ENCODE results near the gene TAPBPL. TPM values are rescaled to one million over a fixed set of nuclear protein-coding genes. Genes with fewer than 3 reads are reported as not detected.
"Not testable (repeated sequence)": the region's sequence is repeated elsewhere in the genome, so short reads cannot be mapped to it uniquely, and the experiment has no call there.

TAPBPL gene
- total and polyA plus RNA-seq, 8 donors: 7.8 to 25.5 (median 15.7) TPM

DNA sequence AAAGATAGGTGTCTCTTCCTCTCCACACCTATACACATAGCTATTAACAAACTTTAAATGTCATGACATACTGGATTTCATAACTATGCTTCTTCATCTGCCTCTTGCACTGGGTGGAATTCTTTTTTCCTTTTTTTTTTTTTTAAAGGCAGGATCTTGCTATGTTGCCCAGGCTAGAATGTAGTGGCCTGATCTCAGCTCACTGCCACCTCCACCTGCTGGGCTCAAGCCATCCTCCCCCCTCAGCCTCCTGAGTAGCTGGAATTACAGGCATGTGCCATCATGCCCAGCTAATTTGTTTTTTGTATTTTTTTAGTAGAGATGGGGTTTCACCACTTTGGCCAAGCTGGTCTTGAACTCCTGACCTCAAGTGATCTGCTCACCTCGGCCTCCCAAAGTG, 36.4 kb downstream of the TAPBPL start:
- intact Hi-C loops (cut with DNase I): no loop called here
- Histone ChIP-seq H3K4me1 (peaks cover 0 to 6% (median 0%) of the 10 kb centered on the region in 3 donors), H3K27ac (no peak overlapping the region), H3K9me3 (no peaks in the 10 kb centered on the region), H3K36me3 (no peaks in the 10 kb centered on the region), H3K4me3 (no peak overlapping the region), H3K27me3 (no peaks in the 10 kb centered on the region)
- ATAC-seq: no peak
- DNase-seq: no peak
- TF ChIP-seq, protein P1, sequence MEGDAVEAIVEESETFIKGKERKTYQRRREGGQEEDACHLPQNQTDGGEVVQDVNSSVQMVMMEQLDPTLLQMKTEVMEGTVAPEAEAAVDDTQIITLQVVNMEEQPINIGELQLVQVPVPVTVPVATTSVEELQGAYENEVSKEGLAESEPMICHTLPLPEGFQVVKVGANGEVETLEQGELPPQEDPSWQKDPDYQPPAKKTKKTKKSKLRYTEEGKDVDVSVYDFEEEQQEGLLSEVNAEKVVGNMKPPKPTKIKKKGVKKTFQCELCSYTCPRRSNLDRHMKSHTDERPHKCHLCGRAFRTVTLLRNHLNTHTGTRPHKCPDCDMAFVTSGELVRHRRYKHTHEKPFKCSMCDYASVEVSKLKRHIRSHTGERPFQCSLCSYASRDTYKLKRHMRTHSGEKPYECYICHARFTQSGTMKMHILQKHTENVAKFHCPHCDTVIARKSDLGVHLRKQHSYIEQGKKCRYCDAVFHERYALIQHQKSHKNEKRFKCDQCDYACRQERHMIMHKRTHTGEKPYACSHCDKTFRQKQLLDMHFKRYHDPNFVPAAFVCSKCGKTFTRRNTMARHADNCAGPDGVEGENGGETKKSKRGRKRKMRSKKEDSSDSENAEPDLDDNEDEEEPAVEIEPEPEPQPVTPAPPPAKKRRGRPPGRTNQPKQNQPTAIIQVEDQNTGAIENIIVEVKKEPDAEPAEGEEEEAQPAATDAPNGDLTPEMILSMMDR (IDR thresholded peaks at IDR 0.05): no peak
- FAIRE-seq: no peak
- WGBS, 2 donors: 85% methylated on average over 1 of the region's 1 CpG

DNA sequence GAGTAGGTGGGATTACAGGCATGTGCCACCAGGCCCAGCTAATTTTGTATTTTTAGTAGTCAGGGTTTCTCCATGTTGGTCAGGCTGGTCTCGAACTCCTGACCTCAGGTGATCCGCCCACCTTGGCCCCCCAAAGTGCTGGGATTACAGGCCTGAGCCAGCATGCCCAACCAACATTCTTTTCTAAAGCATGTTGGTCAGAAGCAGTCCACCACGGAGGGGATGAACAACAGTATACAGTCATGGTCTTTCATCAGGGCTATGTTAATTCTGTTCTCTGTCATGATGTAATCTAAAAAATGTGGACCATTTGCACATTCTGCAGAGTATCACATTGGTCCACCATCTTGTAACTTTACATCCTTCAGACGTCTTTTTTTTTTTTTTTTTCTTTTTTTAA, 37.6 kb downstream of the TAPBPL start:
- Histone ChIP-seq H3K27me3 (no peaks in the 10 kb centered on the region), H3K27ac (no peak overlapping the region), H3K9me3 (no peaks in the 10 kb centered on the region), H3K4me3 (no peak overlapping the region), H3K4me1 (peaks cover 0 to 8% (median 2%) of the 10 kb centered on the region in 3 donors), H3K36me3 (no peaks in the 10 kb centered on the region)
- DNase-seq: no peak
- TF ChIP-seq, protein P1 (IDR thresholded peaks at IDR 0.05): no peak
- intact Hi-C loops (cut with DNase I): no loop called here
- no peak for ATAC-seq
- FAIRE-seq: no peak
- 61 to 69% methylated on average over 4 of the region's 4 CpGs for WGBS, 2 donors

DNA sequence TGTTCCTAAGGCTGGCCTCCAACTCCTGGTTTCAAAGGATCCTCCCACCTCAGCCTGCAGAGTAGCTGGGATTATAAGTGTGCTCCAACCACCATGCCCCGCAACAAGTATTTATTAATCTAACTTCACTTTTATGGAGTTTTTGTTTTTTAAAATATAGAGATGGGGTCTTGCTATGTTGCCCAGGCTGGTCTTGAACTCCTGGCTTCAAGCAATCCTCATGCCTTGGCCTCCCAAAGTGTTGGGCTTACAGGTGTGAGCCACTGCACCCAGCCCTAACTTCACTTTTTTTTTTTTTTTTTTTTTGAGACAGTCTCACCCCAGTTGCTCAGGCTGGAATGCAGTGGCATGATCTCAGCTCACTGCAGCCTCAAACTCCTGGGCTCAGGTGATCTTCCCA, 38.8 kb downstream of the TAPBPL start:
- ATAC-seq; intact Hi-C loops (cut with DNase I); FAIRE-seq; H3K4me3 ChIP-seq; H3K27ac ChIP-seq; H3K9me3 ChIP-seq; H3K36me3 ChIP-seq; H3K27me3 ChIP-seq; DNase-seq: not testable (repeated sequence)
- H3K4me1 ChIP-seq: peaks cover 7 to 16% (median 15%) of the 10 kb centered on the region in 3 donors
- WGBS, 2 donors: 94 to 100% methylated on average over 1 of the region's 1 CpG

DNA sequence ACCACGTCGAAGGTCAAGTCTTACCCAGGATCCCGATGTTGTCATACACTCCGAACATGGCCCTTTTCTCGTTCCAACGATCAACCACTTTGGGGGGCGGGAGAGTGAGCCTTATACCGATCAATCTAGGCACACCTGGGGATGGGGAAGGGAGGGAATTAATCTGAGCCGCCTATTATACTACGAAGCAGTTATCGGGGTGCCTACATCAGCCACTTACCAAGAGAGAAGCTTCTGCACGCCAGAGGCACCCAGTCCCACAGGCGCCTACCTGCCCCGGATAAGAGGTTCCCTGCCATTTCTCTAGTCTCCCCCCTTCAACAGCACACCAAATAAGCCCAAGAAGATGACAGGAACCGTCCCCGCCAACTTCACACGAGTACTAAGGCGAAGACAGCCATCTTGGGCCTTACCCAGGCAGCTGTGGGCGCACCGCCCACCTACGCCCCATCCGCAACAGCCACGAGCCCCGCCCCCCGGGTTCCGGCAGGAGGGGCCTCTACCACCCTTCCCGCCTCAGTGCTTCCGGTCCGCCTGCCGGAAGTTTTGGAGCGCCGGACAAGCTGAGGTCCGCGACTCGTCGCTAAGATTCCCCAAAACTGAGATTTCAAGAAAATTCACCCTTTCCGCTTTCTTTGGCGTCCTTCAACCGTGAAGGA, 41.1 kb downstream of the TAPBPL start, which contains the start of gene MRPL51:
Gene MRPL51, minus strand, starts transcription at position 425 of the 659 bp plus-strand sequence. Its CDS starts 126 bp downstream, at position 299.
- TF ChIP-seq, protein P1 (IDR thresholded peaks at IDR 0.05): no peak
- peak; percentile 17 for FAIRE-seq
- H3K36me3 ChIP-seq: no peaks in the 10 kb centered on the region
- DNase-seq: peak; percentile 94 to 99 (median 98)
- intact Hi-C loops (cut with DNase I): no loop called here
- H3K4me1 ChIP-seq: peaks cover 7 to 16% (median 15%) of the 10 kb centered on the region in 3 donors
- peak within 1 kb of the TSS; percentile 58 to 85 (median 76) for H3K4me3 ChIP-seq
- H3K27me3 ChIP-seq: no peaks in the 10 kb centered on the region
- H3K9me3 ChIP-seq: no peaks in the 10 kb centered on the region
- ATAC-seq: peak; percentile 95 to 98 (median 98)
- peak within 1 kb of the TSS; percentile 76 to 94 (median 86) for H3K27ac ChIP-seq
- WGBS, 2 donors: 0 to 1% methylated on average over 39 of the region's 39 CpGs

DNA sequence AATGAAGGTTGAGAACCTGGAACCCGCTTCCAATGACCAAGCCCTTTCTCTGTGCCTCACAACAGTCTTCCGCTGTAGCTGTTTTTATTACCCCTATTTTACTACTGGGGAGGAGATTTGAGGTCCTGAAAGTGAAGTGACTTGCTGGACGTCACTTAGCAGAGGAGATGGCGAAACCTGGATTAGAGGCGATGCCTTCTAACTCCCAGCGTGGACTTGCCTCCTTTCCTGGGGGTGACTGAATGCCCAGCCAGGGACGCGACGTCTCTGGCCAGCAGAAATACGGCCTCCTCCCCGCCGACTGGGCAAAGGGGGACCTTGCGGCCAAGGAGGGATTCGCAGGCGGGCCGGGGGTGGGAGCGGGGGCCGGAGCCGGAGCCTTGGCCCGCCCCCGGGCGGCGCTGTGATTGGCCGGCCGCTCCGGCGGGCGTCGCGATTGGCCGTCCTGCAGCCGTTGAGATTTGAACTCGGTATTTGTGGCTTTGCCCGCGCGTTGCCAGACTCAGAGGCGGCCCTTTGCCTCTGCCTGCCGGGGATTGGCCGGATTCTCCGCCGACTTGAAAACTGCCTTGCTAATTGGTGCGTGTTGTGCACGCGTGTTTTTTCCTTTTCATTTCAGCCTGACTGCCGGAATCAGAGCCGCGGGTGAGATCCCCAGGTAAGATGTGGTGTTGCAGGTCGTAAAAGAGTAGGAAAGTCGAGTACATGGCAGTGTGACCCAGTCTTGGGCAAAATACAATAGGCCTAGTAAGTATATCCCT, 41.8 kb downstream of the TAPBPL start, which contains the start of gene NCAPD2:
Gene NCAPD2, plus strand, starts transcription at position 606 of the 761 bp plus-strand sequence. CDS start 997 bp downstream, outside the sequence.
- H3K4me3 ChIP-seq: peak within 1 kb of the TSS; percentile 58 to 85 (median 76)
- intact Hi-C loops (cut with DNase I): no loop called here
- TF ChIP-seq, protein P1 (IDR thresholded peaks at IDR 0.05): peak in 2 of 4 donors; percentile 8 to 16
- H3K9me3 ChIP-seq: no peaks in the 10 kb centered on the region
- ATAC-seq (peak; percentile 94 to 98 (median 96)), FAIRE-seq (no peak), DNase-seq (peak; percentile 89 to 95 (median 91))
- peaks cover 0 to under 1% (median 0%) of the 10 kb centered on the region in 3 donors for H3K36me3 ChIP-seq
- peaks cover 7 to 16% (median 15%) of the 10 kb centered on the region in 3 donors for H3K4me1 ChIP-seq
- peak within 1 kb of the TSS; percentile 76 to 94 (median 86) for H3K27ac ChIP-seq
- no peaks in the 10 kb centered on the region for H3K27me3 ChIP-seq
- WGBS, 2 donors: 1% methylated on average over 48 to 49 of the region's 49 CpGs
